WTC11 (cell line): ENCODE data around the gene UGT2B17. TPM values are rescaled to one million over a fixed set of nuclear protein-coding genes. Genes with fewer than 3 reads are reported as not detected.

Source experiments
- ATAC-seq: fragments of 200-7000 bp; cut with Tn5 transposase; 2 replicates; pipeline ENCODE4 v1.10.0; 2021; ENCODE audit warnings: mild to moderate bottlenecking, moderate library complexity
- CTCF ChIA-PET: fragments of 300-600 bp; sonication (Branson Sonifier 250); formaldehyde crosslinking; loops from one replicate; lab custom pipeline; 2021; ENCODE audit warnings: antibody characterized with exemption; lab: Charles Lee
- POLR2A ChIA-PET: fragments of 350-600 bp; sonication (Branson Sonifier 250); formaldehyde crosslinking; loops from one replicate; lab custom pipeline; 2021; ENCODE audit warnings: antibody characterized with exemption; lab: Charles Lee
- DNase-seq: peaks from one replicate; pipeline ENCODE4 v3.0.0; 2021; ENCODE audit warnings: low spot score
- H3K27ac Mint-ChIP-seq: 2 replicates; pipeline ENCODE4 v1.8.0; 2021; ENCODE audit warnings: mixed read lengths
- H3K27me3 Mint-ChIP-seq: 2 replicates; pipeline ENCODE4 v1.8.0; 2021; ENCODE audit warnings: low read depth, mild to moderate bottlenecking, moderate library complexity, mixed read lengths
- H3K36me3 Mint-ChIP-seq: 2 replicates; pipeline ENCODE4 v1.8.0; 2021; ENCODE audit warnings: mixed read lengths
- H3K4me1 Mint-ChIP-seq: 2 replicates; pipeline ENCODE4 v1.8.0; 2022; ENCODE audit warnings: mixed read lengths
- H3K4me3 Mint-ChIP-seq: 2 replicates; pipeline ENCODE4 v1.8.0; 2021; ENCODE audit warnings: mild to moderate bottlenecking, moderate library complexity, mixed read lengths
- H3K9me3 Mint-ChIP-seq: 2 replicates; pipeline ENCODE4 v1.8.0; 2021; ENCODE audit warnings: mixed read lengths
- ATF3 ChIP-seq: sonication (generic); formaldehyde crosslinking; conservative IDR thresholded peaks from 2 replicates; pipeline ENCODE4 v1.8.1; 2022; ENCODE audit warnings: mild to moderate bottlenecking, missing genetic modification reagents
- CREM ChIP-seq: sonication (generic); formaldehyde crosslinking; IDR thresholded peaks from 2 replicates; pipeline ENCODE4 v1.8.1; 2022; ENCODE audit warnings: mild to moderate bottlenecking, missing genetic modification reagents, moderate library complexity
- E2F4 ChIP-seq: sonication (generic); formaldehyde crosslinking; IDR thresholded peaks from 2 replicates; pipeline ENCODE4 v1.8.1; 2022; ENCODE audit warnings: low read depth, mild to moderate bottlenecking, moderate library complexity, missing genetic modification reagents, borderline replicate concordance
- E2F5 ChIP-seq: sonication (generic); formaldehyde crosslinking; IDR thresholded peaks from 2 replicates; pipeline ENCODE4 v1.8.1; 2022; ENCODE audit warnings: mild to moderate bottlenecking, moderate library complexity, missing genetic modification reagents
- ELF4 ChIP-seq: sonication (generic); formaldehyde crosslinking; IDR thresholded peaks from 2 replicates; pipeline ENCODE4 v1.8.1; 2022; ENCODE audit warnings: low read depth, mild to moderate bottlenecking, moderate library complexity, missing genetic modification reagents
- ESRRA ChIP-seq: sonication (generic); formaldehyde crosslinking; IDR thresholded peaks from 2 replicates; pipeline ENCODE4 v1.8.1; 2022; ENCODE audit warnings: mild to moderate bottlenecking, missing genetic modification reagents, borderline replicate concordance
- ETV6 ChIP-seq: sonication (generic); formaldehyde crosslinking; IDR thresholded peaks from 2 replicates; pipeline ENCODE4 v1.8.1; 2022; ENCODE audit warnings: mild to moderate bottlenecking, missing genetic modification reagents
- SP1 ChIP-seq: sonication (generic); formaldehyde crosslinking; conservative IDR thresholded peaks from 2 replicates; pipeline ENCODE4 v1.8.1; 2022; ENCODE audit warnings: missing genetic modification reagents
- TEAD4 ChIP-seq: sonication (generic); formaldehyde crosslinking; IDR thresholded peaks from 2 replicates; pipeline ENCODE4 v1.8.0; 2022; ENCODE audit warnings: mild to moderate bottlenecking, missing genetic modification reagents
- ZMAT4 ChIP-seq: fragments of 250-450 bp; sonication (Bioruptor Pico); IDR thresholded peaks from 2 replicates; pipeline ENCODE4 v1.9.0; 2021; ENCODE audit warnings: mild to moderate bottlenecking
- ZNF121 ChIP-seq: sonication (generic); formaldehyde crosslinking; IDR thresholded peaks from 2 replicates; pipeline ENCODE4 v1.8.0; 2023; ENCODE audit warnings: missing genetic modification reagents
- total RNA-seq: library from RNA; stranded (reverse); gene quantifications from 3 replicates; pipeline ENCODE4 v1.2.3, GENCODE V29; 2021
- TF ChIP-seq, protein P1 (sequence below): sonication (generic); formaldehyde crosslinking; IDR thresholded peaks from 2 replicates; pipeline ENCODE4 v1.8.1; 2023; ENCODE audit warnings: mild to moderate bottlenecking, missing genetic modification reagents
- TF ChIP-seq, protein P2 (sequence below): sonication (generic); formaldehyde crosslinking; IDR thresholded peaks from 2 replicates; pipeline ENCODE4 v1.8.0; 2022; ENCODE audit warnings: mild to moderate bottlenecking, missing genetic modification reagents
- TF ChIP-seq, protein P3 (sequence below): sonication (generic); formaldehyde crosslinking; IDR thresholded peaks from 2 replicates; pipeline ENCODE4 v1.8.0; 2023; ENCODE audit warnings: missing genetic modification reagents, mild to moderate bottlenecking, borderline replicate concordance
- TF ChIP-seq, protein P4 (sequence below): fragments of 250-450 bp; sonication (Bioruptor Pico); IDR thresholded peaks from 2 replicates; pipeline ENCODE4 v2.1.2; 2022; ENCODE audit warnings: mild to moderate bottlenecking, moderate library complexity
- TF ChIP-seq, protein P5 (sequence below): fragments of 200-600 bp; IDR thresholded peaks from 2 replicates; pipeline ENCODE4 v1.8.0; 2022; ENCODE audit warnings: antibody characterized with exemption

The UGT2B17 gene
- total RNA-seq, 1 experiment from 2014 or later, result not detected

DNA sequence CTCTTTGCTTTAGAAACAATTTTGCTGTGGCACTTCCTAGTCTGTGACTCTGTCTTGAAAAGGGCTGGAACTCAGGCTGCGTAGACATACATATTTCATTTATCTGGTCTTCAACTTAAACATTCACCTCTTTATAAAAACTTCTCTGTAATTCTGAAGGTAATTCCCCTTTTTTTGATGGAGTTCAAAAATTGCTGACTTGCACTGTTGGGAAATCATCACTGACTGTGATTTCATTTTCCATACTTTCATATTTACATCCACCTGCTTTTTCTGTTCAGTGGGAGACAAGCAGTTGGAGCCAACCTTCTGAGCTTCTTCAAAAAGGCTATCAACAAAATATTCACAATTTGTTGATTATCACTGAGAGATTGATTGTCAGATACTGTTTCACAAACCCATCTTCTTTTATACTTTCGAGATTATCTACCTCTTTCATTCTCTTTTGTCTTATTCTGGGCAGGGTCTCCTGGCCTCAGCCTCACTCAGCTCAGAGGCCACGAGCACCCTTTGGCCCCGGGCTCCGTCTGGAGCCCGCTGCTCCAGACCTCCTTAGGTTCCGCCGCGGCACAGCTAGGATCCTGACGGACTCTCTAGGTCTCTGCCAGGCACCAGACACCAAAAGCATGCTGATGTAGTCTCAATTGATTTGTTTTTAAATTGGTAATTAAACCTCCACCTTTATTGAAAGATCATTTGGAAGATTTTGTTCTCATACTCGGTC, 39.7 kb upstream of the UGT2B17 start:
- no peak for DNase-seq
- H3K27me3 Mint-ChIP-seq, result no peaks in the 10 kb centered on the region

DNA sequence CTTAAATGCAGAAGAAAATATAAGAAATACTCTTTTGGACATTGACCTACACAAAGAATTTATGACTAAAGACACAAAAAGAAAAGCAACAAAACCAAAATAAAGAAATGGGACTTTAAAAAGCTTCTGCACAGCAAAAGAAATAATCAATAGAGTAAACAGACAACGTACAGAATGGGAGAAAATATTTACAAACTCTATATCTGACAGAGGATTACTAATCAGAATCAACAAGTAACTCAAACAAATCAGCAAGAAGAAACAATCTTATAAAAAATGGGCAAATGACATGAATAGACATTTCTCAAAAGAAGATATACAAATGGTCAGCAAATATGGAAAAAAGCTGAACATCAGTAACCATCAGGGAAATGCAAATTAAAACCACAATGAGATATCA, 37.6 kb upstream of the UGT2B17 start:
- no peak for TF ChIP-seq E2F5 (CRISPR knock-in tag)
- TF ChIP-seq SP1 (CRISPR knock-in tag), result no peak
- no peak for TF ChIP-seq ETV6 (CRISPR knock-in tag)
- TF ChIP-seq ELF4 (CRISPR knock-in tag), result no peak
- TF ChIP-seq ZMAT4 (CRISPR knock-in tag), result no peak
- TF ChIP-seq, protein P1, sequence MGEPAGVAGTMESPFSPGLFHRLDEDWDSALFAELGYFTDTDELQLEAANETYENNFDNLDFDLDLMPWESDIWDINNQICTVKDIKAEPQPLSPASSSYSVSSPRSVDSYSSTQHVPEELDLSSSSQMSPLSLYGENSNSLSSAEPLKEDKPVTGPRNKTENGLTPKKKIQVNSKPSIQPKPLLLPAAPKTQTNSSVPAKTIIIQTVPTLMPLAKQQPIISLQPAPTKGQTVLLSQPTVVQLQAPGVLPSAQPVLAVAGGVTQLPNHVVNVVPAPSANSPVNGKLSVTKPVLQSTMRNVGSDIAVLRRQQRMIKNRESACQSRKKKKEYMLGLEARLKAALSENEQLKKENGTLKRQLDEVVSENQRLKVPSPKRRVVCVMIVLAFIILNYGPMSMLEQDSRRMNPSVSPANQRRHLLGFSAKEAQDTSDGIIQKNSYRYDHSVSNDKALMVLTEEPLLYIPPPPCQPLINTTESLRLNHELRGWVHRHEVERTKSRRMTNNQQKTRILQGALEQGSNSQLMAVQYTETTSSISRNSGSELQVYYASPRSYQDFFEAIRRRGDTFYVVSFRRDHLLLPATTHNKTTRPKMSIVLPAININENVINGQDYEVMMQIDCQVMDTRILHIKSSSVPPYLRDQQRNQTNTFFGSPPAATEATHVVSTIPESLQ (CRISPR knock-in tag), result no peak
- no peak for TF ChIP-seq ZNF121 (CRISPR knock-in tag)
- no peak for TF ChIP-seq ESRRA
- no peak overlapping the region for H3K4me3 Mint-ChIP-seq
- ChIA-PET POLR2A (no interaction called here), CTCF (no interaction called here)
- H3K27me3 Mint-ChIP-seq, result no peaks in the 10 kb centered on the region
- no peak overlapping the region for H3K27ac Mint-ChIP-seq
- H3K4me1 Mint-ChIP-seq, result no peaks in the 10 kb centered on the region
- ATAC-seq, result no peak
- H3K9me3 Mint-ChIP-seq, result no peaks in the 10 kb centered on the region
- no peaks in the 10 kb centered on the region for H3K36me3 Mint-ChIP-seq
- DNase-seq, result no peak

More for the DNA sequence above, 39.7 kb upstream of the UGT2B17 start:
- H3K27ac Mint-ChIP-seq, result no peak overlapping the region
- ChIA-PET POLR2A (no interaction called here), CTCF (no interaction called here)
- no peaks in the 10 kb centered on the region for H3K9me3 Mint-ChIP-seq
- no peak for TF ChIP-seq ZMAT4 (CRISPR knock-in tag)
- TF ChIP-seq, protein P2, sequence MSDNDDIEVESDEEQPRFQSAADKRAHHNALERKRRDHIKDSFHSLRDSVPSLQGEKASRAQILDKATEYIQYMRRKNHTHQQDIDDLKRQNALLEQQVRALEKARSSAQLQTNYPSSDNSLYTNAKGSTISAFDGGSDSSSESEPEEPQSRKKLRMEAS (CRISPR knock-in tag), result no peak
- TF ChIP-seq E2F4 (CRISPR knock-in tag), result no peak
- TF ChIP-seq TEAD4 (CRISPR knock-in tag), result no peak
- H3K36me3 Mint-ChIP-seq, result no peaks in the 10 kb centered on the region
- ATAC-seq, result no peak
- no peaks in the 10 kb centered on the region for H3K4me1 Mint-ChIP-seq
- no peak overlapping the region for H3K4me3 Mint-ChIP-seq

- H3K27ac Mint-ChIP-seq, result no peak overlapping the region
- DNase-seq (no peak), ATAC-seq (no peak)
- H3K4me3 Mint-ChIP-seq, result no peak overlapping the region
- H3K4me1 Mint-ChIP-seq, result no peaks in the 10 kb centered on the region
- no peaks in the 10 kb centered on the region for H3K27me3 Mint-ChIP-seq
- ChIA-PET POLR2A (no interaction called here), CTCF (no interaction called here)
- no peaks in the 10 kb centered on the region for H3K36me3 Mint-ChIP-seq
- H3K9me3 Mint-ChIP-seq, result no peaks in the 10 kb centered on the region
- no peak for TF ChIP-seq CREM (CRISPR knock-in tag)
- no peak for TF ChIP-seq ATF3 (CRISPR knock-in tag)
- no peak for TF ChIP-seq ZNF121 (CRISPR knock-in tag)
- TF ChIP-seq, protein P3, sequence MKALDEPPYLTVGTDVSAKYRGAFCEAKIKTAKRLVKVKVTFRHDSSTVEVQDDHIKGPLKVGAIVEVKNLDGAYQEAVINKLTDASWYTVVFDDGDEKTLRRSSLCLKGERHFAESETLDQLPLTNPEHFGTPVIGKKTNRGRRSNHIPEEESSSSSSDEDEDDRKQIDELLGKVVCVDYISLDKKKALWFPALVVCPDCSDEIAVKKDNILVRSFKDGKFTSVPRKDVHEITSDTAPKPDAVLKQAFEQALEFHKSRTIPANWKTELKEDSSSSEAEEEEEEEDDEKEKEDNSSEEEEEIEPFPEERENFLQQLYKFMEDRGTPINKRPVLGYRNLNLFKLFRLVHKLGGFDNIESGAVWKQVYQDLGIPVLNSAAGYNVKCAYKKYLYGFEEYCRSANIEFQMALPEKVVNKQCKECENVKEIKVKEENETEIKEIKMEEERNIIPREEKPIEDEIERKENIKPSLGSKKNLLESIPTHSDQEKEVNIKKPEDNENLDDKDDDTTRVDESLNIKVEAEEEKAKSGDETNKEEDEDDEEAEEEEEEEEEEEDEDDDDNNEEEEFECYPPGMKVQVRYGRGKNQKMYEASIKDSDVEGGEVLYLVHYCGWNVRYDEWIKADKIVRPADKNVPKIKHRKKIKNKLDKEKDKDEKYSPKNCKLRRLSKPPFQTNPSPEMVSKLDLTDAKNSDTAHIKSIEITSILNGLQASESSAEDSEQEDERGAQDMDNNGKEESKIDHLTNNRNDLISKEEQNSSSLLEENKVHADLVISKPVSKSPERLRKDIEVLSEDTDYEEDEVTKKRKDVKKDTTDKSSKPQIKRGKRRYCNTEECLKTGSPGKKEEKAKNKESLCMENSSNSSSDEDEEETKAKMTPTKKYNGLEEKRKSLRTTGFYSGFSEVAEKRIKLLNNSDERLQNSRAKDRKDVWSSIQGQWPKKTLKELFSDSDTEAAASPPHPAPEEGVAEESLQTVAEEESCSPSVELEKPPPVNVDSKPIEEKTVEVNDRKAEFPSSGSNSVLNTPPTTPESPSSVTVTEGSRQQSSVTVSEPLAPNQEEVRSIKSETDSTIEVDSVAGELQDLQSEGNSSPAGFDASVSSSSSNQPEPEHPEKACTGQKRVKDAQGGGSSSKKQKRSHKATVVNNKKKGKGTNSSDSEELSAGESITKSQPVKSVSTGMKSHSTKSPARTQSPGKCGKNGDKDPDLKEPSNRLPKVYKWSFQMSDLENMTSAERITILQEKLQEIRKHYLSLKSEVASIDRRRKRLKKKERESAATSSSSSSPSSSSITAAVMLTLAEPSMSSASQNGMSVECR (CRISPR knock-in tag), result no peak
- TF ChIP-seq, protein P4, sequence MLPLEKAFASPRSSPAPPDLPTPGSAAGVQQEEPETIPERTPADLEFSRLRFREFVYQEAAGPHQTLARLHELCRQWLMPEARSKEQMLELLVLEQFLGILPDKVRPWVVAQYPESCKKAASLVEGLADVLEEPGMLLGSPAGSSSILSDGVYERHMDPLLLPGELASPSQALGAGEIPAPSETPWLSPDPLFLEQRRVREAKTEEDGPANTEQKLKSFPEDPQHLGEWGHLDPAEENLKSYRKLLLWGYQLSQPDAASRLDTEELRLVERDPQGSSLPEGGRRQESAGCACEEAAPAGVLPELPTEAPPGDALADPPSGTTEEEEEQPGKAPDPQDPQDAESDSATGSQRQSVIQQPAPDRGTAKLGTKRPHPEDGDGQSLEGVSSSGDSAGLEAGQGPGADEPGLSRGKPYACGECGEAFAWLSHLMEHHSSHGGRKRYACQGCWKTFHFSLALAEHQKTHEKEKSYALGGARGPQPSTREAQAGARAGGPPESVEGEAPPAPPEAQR, result no peak
- TF ChIP-seq, protein P5, sequence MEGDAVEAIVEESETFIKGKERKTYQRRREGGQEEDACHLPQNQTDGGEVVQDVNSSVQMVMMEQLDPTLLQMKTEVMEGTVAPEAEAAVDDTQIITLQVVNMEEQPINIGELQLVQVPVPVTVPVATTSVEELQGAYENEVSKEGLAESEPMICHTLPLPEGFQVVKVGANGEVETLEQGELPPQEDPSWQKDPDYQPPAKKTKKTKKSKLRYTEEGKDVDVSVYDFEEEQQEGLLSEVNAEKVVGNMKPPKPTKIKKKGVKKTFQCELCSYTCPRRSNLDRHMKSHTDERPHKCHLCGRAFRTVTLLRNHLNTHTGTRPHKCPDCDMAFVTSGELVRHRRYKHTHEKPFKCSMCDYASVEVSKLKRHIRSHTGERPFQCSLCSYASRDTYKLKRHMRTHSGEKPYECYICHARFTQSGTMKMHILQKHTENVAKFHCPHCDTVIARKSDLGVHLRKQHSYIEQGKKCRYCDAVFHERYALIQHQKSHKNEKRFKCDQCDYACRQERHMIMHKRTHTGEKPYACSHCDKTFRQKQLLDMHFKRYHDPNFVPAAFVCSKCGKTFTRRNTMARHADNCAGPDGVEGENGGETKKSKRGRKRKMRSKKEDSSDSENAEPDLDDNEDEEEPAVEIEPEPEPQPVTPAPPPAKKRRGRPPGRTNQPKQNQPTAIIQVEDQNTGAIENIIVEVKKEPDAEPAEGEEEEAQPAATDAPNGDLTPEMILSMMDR, result no peak
These were observed 30.1 kb upstream of the UGT2B17 start for GRCh38 chr4:68606240-68606639.
